Fibroblast of peridontal ligament (primary cell): ENCODE data around the gene PIK3CD.
"Not testable (repeated sequence)": the region's sequence is repeated elsewhere in the genome, so short reads cannot be mapped to it uniquely, and the experiment has no call there.

ENCODE experiments used
- DNase-seq: peaks from one replicate; pipeline ENCODE4 v3.0.0-alpha.2; 2010; ENCODE audit errors: extremely low read depth

PIK3CD gene

GRCh38 chr1:9732123-9732971 lies 80.8 kb downstream of the PIK3CD start:
- DNase-seq: no peak

DNA sequence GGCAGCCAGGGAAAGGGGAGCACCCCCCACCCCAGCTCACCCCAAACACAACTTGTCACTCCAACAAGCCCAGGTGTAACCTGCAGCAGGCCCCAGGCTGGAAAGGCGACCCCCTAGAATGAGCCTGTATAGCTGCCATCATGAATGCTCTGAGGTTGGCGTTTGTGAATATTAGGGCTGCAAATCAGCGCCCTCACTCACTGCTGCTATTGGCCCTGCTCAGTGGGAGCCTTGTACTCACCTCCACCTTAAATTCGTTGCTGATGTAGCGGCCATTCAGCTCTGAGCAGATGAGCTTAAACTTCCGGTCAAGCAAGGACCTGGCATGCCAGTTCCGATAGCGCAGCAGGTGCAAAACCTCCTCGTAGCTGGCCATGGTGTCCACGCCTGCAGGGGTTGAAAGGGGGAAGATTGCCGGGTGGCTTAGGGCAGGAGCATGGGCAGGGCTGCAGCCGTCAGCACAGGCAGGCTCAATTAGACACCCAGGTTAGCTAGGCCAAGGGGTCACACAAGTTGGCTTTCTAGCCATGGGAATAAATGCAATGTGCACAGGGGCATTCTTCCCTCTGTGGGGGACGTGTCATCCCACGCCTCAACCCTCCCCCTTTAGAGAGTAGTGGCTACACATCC lies 81.7 kb downstream of the PIK3CD start:
- DNase-seq: no peak

DNA sequence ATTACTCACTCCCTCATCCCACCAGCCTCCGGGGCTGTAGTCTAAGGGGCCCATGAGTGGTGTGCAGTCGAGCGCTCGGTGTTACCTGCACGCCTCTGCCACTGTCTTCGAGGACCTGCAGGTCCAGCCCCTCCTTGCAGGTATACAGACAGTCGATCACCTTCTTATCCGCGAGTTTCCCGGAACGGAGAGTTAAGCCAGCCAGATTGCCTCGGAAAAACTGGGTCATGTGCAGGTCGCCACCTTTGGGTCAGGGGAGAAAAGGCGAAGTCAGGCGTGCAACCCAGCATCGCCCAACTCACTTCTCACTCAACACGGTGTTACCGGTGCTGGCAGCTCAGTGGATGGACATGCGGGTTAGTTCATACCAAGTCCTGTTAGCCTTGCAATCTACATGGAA lies 84.3 kb downstream of the PIK3CD start:
- no peak for DNase-seq

DNA sequence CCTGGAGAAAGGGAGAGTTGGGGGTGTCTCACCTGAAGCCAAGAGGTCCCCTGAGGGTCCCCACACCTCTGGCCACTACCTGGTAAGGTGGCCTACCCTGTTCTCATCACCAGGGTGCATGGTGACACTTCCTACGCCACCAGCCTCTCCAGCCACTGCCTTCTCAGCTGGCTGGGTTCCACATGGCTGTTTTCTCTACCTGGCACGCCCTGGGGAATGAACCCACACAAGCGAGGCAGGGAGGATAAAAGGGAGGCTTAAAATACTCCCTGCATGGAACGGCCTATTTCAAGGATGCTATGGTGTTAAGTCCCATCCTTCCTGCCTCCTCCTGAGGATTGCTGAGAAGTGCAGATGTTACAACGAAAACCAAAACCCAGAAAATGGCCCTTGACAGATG lies 84.7 kb downstream of the PIK3CD start:
- no peak for DNase-seq

- no peak for DNase-seq
These were observed 85.5 kb downstream of the PIK3CD start for GRCh38 chr1:9737057-9737456.

GRCh38 chr1:9737671-9738070 lies 86.1 kb downstream of the PIK3CD start:
- no peak for DNase-seq

DNA sequence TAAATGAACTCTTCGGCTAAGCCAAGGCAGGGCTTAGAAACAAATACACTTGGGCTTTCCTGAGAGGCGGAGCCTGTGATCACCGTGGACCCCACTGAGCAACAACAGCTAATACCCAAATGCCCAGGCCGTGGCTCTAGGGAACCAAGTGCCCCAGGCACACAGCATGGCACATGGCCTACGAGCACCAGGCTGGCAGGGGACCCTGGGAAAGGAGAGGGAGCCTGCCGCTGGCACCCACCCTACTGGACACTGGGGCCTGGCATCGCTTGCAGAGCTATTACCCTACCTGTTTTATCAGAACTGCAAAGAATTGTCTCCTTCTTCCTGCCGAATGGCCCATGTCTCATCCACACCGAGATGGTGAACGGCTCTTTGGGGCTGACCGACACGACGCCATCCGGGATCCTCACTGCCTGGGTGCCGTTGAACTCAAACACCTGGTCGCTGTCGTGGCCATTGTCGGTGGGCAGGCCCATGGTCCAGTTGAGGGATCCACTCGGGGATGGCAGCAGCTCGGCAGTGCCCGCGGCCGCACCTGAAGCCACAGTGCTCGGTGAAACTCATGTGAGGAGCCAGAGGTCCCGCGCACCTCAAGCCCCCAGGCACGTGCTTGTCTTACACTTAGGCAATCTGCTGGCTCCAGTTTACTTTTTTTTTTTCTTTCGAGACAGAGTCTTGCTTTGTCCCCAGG lies 92.7 kb downstream of the PIK3CD start:
- no peak for DNase-seq

DNA sequence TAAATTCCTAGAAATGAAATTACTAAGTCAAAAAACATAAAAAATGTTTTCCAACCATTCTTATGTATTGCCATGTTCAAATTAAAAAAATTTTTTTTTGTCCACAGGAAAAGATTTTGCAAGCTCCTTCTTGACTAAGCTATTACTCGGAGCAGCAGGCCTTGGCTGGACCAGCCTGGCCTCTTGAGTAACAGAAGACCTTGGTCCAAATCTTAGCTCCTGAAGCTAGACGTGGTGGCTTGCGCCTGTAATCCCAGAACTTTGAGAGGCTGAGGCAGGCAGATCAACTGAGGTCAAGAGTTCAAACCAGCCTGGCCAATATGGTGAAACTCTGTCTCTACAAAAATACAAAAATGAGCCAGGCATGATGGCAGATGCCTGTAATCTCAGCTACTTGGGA lies 94.7 kb downstream of the PIK3CD start:
- peak; percentile 57 for DNase-seq

DNA sequence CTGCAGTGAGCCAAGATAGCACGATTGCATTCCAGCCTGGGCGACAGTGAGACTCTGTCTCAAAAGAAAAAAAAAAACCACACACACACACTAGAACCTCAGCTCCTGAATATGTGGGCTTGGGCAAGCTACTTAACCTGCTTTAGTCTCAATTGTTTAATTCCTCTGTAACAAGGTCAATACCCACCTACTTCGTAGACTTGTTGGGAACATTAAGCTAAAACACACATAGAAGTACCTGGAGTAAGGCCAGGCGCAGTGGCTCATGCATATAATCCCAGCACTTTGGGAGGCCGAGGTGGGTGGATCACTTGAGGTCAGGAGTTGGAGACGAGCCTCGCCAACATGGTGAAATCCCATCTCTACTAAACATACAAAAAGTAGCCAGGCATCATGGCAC lies 95.1 kb downstream of the PIK3CD start:
- DNase-seq: no peak

DNA sequence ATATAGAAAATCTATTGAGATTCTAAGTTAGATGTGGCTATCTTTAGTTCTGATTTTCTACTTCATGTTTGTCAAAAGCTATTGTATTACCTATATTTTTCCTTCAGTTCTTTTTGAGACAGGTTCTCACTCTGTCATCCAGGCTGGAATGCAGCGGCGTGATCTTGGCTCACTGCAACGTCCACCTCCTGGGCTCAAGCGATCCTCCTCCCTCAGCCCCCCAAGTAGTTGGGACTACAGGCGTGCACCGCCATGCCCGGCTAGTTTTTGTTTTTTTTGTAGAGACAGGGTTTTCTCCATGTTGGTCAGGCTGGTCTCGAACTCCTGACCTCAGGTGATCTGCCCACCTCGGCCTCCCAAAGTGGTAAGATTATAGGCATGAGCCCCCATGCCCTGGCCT lies 96.9 kb downstream of the PIK3CD start:
- DNase-seq: not testable (repeated sequence)

- no peak for DNase-seq
These were observed 97.8 kb downstream of the PIK3CD start for GRCh38 chr1:9749361-9749760.

GRCh38 chr1:9751971-9752370 lies 100.4 kb downstream of the PIK3CD start:
- no peak for DNase-seq

GRCh38 chr1:9753121-9753531 lies 101.6 kb downstream of the PIK3CD start:
- DNase-seq: peak; percentile 72

DNA sequence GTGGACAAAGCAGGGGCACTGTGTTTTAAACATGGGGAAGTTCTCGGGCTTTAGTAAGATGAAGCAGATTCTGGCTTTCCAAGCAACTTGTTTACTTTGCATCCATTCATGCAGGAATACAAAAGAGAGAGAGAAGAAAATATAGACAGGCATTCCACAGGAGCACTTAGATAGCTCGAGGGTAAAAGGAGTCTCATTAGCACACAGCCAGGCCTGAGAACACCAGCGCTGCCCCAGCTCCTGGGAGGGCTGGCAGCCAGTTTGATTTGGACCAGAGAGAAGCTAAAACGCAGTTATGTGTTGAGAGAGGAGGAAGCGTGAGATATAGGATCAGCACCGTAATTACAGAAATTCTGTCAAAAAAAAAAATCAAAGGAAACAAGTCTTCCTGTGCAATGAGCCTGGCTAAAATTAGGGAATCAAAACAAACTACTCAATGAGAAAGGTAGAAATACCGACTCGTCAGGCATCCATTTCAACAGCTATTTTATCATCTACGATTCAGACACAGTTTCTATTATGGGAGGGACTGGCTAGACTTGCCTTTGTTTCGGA lies 104.0 kb downstream of the PIK3CD start:
- no peak for DNase-seq

- no peak for DNase-seq
These were observed 107.1 kb downstream of the PIK3CD start for GRCh38 chr1:9758559-9759121.

- DNase-seq: no peak
These were observed 108.4 kb downstream of the PIK3CD start for GRCh38 chr1:9759939-9760338.

GRCh38 chr1:9760824-9761223 lies 109.3 kb downstream of the PIK3CD start:
- no peak for DNase-seq

GRCh38 chr1:9761855-9762254 lies 110.3 kb downstream of the PIK3CD start:
- no peak for DNase-seq

- DNase-seq: not testable (repeated sequence)
These were observed 110.9 kb downstream of the PIK3CD start for GRCh38 chr1:9762446-9762845.

DNA sequence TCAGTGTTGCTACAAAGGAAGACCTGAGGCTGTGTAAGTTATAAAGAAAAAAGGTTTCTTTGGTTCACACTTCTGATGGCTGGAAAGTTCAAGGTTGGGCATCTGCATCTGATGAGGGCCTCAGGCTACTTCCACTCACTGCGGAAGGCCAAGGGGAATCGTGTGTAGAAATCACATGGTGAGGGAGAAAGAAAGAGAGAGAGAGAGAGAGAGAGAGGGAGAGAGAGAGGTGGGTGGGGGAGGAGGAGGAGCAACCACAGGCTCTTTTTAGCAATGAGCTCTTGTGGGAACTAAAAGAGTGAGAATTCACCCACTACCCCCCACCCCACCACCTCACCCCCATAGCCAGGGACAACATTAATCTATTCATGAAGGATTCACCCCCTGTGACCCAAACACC lies 112.4 kb downstream of the PIK3CD start:
- DNase-seq: no peak

- no peak for DNase-seq
These were observed 113.0 kb downstream of the PIK3CD start for GRCh38 chr1:9764550-9764949.

DNA sequence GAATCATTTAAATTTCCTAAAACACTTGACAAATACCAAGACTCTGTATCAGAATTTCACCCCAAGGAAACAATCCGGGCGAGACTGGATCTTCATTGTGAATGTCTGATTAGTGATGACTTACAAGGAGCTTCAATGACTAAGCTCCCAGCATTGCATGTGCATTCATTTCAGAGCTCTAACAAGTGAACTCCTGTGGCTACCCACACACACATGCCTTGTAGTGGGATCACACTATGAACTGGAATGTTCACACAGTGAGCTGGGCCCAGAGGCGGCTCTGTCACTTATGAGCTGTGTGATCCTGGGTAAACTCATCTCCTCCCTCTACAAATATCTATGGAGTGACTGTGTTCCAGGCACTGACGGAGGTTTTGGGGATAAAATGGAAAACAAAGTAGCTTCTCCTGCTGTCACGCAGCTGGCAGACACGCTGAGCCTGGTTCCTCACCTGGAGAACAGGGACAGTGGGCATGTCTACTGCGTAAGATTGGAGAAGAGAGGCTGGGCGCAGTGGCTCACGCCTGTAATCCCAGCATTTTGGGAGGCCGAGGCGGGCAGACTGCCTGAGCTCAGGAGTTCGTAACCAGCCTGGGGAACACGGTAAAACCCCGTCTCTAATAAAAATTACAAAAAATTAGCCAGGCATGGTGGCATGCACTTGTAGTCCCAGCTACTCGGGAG lies 115.4 kb downstream of the PIK3CD start:
- DNase-seq: peak; percentile 99
